ENCODE data around the gene SERPINA9.
"Not testable (repeated sequence)": the region's sequence is repeated elsewhere in the genome, so short reads cannot be mapped to it uniquely, and the experiment has no call there.

SERPINA9 gene, protein sequence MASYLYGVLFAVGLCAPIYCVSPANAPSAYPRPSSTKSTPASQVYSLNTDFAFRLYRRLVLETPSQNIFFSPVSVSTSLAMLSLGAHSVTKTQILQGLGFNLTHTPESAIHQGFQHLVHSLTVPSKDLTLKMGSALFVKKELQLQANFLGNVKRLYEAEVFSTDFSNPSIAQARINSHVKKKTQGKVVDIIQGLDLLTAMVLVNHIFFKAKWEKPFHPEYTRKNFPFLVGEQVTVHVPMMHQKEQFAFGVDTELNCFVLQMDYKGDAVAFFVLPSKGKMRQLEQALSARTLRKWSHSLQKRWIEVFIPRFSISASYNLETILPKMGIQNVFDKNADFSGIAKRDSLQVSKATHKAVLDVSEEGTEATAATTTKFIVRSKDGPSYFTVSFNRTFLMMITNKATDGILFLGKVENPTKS

DNA sequence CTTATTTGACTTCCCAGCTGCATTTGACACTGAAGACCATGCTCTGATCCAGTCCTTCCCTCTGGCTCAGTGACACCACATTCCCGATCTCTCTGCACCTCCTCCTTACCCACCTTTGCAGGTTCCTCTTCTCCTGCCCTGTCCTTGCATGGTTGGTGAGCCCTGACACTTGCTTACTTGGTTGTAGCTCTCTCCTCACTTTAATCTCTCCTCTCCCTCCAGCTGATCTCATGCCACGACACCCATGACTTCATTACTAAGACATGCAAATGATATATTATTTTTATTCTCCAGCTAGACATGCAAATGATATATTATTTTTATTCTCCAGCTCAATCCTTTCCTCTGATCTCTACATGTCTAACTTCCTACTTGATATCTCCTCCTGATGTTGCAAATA lies at the start of gene SERPINA9:
Gene SERPINA9 (minus strand): TSS at position 175 of the 400 bp plus-strand sequence. CDS start 6,357 bp downstream, outside the sequence.
- Mint-ChIP-seq H3K27ac (no peak within 1 kb of the TSS), H3K27me3 (peaks cover 6% of the 10 kb centered on the region), H3K4me3 (no peak within 1 kb of the TSS), H3K4me1 (ENCODE audit: low read depth) (no peaks in the 10 kb centered on the region), H3K36me3 (ENCODE audit: low read depth) (no peaks in the 10 kb centered on the region), H3K9me3 (peaks cover 10% of the 10 kb centered on the region)
- no peak for DNase-seq

- Mint-ChIP-seq H3K27me3 (peaks cover 21% of the 10 kb centered on the region), H3K4me1 (ENCODE audit: low read depth) (no peaks in the 10 kb centered on the region), H3K27ac (no peak overlapping the region)
Observed at GRCh38 chr14:94524093-94524492, 48.1 kb upstream of the SERPINA9 start.

GRCh38 chr14:94523265-94523664 lies 47.3 kb upstream of the SERPINA9 start:
- peaks cover 21% of the 10 kb centered on the region for H3K27me3 Mint-ChIP-seq
- H3K4me3 Mint-ChIP-seq, result no peak overlapping the region
- H3K27ac Mint-ChIP-seq, result no peak overlapping the region
- no peaks in the 10 kb centered on the region for H3K4me1 Mint-ChIP-seq (ENCODE audit: low read depth)
- no peak for DNase-seq
- peaks cover 9% of the 10 kb centered on the region for H3K9me3 Mint-ChIP-seq
- no peaks in the 10 kb centered on the region for H3K36me3 Mint-ChIP-seq (ENCODE audit: low read depth)

More at GRCh38 chr14:94524093-94524492, 48.1 kb upstream of the SERPINA9 start:
- H3K9me3 Mint-ChIP-seq, result peaks cover 5% of the 10 kb centered on the region
- DNase-seq, result no peak
- no peak overlapping the region for H3K4me3 Mint-ChIP-seq
- no peaks in the 10 kb centered on the region for H3K36me3 Mint-ChIP-seq (ENCODE audit: low read depth)

- Mint-ChIP-seq H3K36me3 (ENCODE audit: low read depth) (no peaks in the 10 kb centered on the region), H3K4me1 (ENCODE audit: low read depth) (no peaks in the 10 kb centered on the region), H3K4me3 (no peak overlapping the region), H3K27me3 (peaks cover 20% of the 10 kb centered on the region), H3K9me3 (peaks cover 9% of the 10 kb centered on the region), H3K27ac (no peak overlapping the region)
- DNase-seq, result no peak
Observed at GRCh38 chr14:94522115-94522724, 46.2 kb upstream of the SERPINA9 start.

- H3K4me1 Mint-ChIP-seq (ENCODE audit: low read depth), result no peaks in the 10 kb centered on the region
- H3K27ac Mint-ChIP-seq, result no peak overlapping the region
- no peaks in the 10 kb centered on the region for H3K36me3 Mint-ChIP-seq (ENCODE audit: low read depth)
Observed at GRCh38 chr14:94521375-94522114, 45.5 kb upstream of the SERPINA9 start.

GRCh38 chr14:94517641-94518257 lies 41.8 kb upstream of the SERPINA9 start:
- Mint-ChIP-seq H3K27me3 (no peaks in the 10 kb centered on the region), H3K36me3 (ENCODE audit: low read depth) (no peaks in the 10 kb centered on the region), H3K9me3 (peaks cover 9% of the 10 kb centered on the region), H3K4me1 (ENCODE audit: low read depth) (no peaks in the 10 kb centered on the region), H3K4me3 (no peak overlapping the region), H3K27ac (no peak overlapping the region)
- no peak for DNase-seq

More at GRCh38 chr14:94521375-94522114, 45.5 kb upstream of the SERPINA9 start:
- Mint-ChIP-seq H3K9me3 (peaks cover 9% of the 10 kb centered on the region), H3K4me3 (no peak overlapping the region), H3K27me3 (peaks cover 14% of the 10 kb centered on the region)
- no peak for DNase-seq

- Mint-ChIP-seq H3K4me3 (no peak overlapping the region), H3K9me3 (peaks cover 9% of the 10 kb centered on the region), H3K36me3 (ENCODE audit: low read depth) (no peaks in the 10 kb centered on the region), H3K27me3 (no peaks in the 10 kb centered on the region), H3K4me1 (ENCODE audit: low read depth) (no peaks in the 10 kb centered on the region), H3K27ac (no peak overlapping the region)
- no peak for DNase-seq
Observed at GRCh38 chr14:94517248-94517640, 41.2 kb upstream of the SERPINA9 start.

GRCh38 chr14:94515856-94516255 lies 39.9 kb upstream of the SERPINA9 start:
- DNase-seq, result no peak
- Mint-ChIP-seq H3K36me3 (ENCODE audit: low read depth) (no peaks in the 10 kb centered on the region), H3K9me3 (peaks cover 9% of the 10 kb centered on the region), H3K27me3 (no peaks in the 10 kb centered on the region), H3K4me3 (no peak overlapping the region), H3K27ac (no peak overlapping the region), H3K4me1 (ENCODE audit: low read depth) (no peaks in the 10 kb centered on the region)

DNA sequence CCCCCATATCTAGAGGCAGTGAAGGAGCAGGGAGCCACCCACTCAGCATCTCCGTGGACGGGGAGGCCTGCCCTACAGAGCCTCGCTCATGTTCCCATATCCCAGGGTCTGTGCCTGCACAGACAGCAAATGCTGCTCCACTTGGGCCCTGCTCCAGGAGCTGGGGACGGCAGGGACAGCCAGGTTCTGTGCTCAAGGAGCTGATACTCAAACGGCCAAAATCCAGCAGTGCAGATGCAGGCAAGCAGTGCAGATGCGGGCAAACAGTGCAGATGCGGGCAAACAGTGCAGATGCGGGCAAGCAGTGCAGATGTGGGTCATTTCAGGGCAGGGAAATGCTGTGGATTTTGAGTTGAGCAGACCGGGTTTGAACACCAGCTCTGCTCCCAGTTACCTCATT lies 39.4 kb upstream of the SERPINA9 start:
- no peak for DNase-seq
- Mint-ChIP-seq H3K27ac (no peak overlapping the region), H3K27me3 (no peaks in the 10 kb centered on the region), H3K4me3 (no peak overlapping the region), H3K4me1 (ENCODE audit: low read depth) (no peaks in the 10 kb centered on the region), H3K36me3 (ENCODE audit: low read depth) (no peaks in the 10 kb centered on the region), H3K9me3 (peaks cover 9% of the 10 kb centered on the region)

DNA sequence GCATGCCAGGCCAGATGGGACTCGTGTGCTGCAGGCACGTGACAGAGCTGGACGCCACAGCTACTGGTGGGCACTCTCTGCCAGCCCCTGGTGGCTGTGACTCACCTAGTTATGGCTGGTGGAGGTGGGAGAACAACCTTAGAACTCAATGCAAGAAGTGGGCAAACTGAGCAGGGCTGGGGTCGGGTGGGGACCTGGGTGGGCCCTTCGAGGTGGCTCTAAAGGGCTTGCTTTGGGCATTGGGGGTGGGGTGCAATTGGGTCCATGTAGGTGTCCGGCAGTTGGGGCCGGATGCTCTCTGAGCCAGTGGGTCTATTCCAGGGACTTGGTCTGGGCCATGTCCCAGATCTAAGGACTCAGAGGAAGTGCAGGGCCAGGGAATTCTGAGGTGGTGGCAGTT lies 38.4 kb upstream of the SERPINA9 start:
- Mint-ChIP-seq H3K36me3 (ENCODE audit: low read depth) (no peaks in the 10 kb centered on the region), H3K27me3 (no peaks in the 10 kb centered on the region), H3K27ac (no peak overlapping the region), H3K4me1 (ENCODE audit: low read depth) (no peaks in the 10 kb centered on the region), H3K9me3 (peaks cover 7% of the 10 kb centered on the region), H3K4me3 (no peak overlapping the region)
- no peak for DNase-seq

DNA sequence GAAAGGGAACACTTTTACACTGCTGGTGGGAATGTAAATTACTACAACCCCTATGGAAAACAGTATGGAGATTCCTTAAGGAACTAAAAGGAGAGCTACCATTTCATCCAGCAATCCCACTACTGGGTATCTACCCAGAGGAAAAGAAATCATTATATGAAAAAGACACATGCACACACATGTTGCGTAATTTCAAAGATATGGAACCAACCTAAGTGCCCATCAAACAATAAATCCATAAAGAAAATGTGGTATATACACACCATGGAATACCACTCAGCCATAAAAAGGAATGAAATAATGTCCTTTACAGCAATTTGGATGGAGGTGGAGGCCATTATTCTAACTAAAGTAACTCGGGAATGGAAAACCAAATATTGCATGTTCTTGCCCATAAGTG lies 34.5 kb upstream of the SERPINA9 start:
- H3K36me3 Mint-ChIP-seq (ENCODE audit: low read depth); DNase-seq; H3K27ac Mint-ChIP-seq; H3K27me3 Mint-ChIP-seq; H3K9me3 Mint-ChIP-seq; H3K4me3 Mint-ChIP-seq; H3K4me1 Mint-ChIP-seq (ENCODE audit: low read depth): not testable (repeated sequence)

DNA sequence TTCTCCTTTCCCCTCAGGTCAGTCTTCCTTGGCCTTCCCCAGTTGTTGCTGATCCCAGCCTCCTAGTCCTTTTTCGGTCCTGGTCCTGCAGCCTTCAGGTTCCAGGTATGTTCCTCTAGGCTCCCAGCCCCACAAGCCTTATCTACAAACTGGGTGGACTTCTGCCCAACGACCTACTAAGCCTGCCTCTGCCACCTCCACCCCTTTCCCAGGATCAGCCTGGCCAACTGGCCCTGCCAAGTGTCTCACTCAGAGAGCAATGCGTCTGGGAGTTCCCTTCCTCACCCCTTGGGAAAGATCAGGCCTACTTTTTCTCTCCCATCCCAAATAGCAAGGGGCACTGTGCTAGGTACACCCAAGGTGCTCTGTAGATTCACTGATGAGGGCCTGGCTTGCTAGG lies 33.4 kb upstream of the SERPINA9 start, which contains the start of gene SERPINA12:
Gene SERPINA12 (minus strand): TSS at position 114 of the 400 bp plus-strand sequence. CDS start 11,072 bp downstream, outside the sequence.
- Mint-ChIP-seq H3K4me1 (ENCODE audit: low read depth) (no peaks in the 10 kb centered on the region), H3K27ac (no peak within 1 kb of the TSS), H3K36me3 (ENCODE audit: low read depth) (no peaks in the 10 kb centered on the region), H3K27me3 (peaks cover 11% of the 10 kb centered on the region), H3K9me3 (no peaks in the 10 kb centered on the region), H3K4me3 (no peak within 1 kb of the TSS)
- DNase-seq, result no peak

DNA sequence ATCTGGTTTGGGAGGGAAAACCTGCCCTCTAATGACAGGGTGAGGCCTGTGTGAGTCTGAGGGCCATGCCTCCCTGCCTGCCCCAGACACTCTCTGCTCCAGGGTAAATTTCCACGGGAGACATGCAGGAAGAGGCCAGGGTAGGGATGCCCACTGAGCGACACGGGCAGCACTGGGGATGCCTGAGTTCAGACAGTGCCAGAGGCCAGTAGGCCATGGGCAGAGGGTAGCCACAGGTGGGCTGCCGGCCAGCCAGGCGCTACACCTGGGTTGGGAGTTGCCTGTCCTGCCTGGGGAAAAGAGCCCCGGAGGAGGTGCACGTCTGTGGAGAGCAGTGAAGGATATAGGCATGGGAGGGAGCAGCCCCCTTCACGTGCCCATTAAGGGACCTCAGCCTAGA lies 29.6 kb upstream of the SERPINA9 start:
- no peaks in the 10 kb centered on the region for H3K36me3 Mint-ChIP-seq (ENCODE audit: low read depth)
- no peaks in the 10 kb centered on the region for H3K9me3 Mint-ChIP-seq
- DNase-seq, result no peak
- no peak overlapping the region for H3K27ac Mint-ChIP-seq
- H3K27me3 Mint-ChIP-seq, result peaks cover 16% of the 10 kb centered on the region
- H3K4me1 Mint-ChIP-seq (ENCODE audit: low read depth), result no peaks in the 10 kb centered on the region
- no peak overlapping the region for H3K4me3 Mint-ChIP-seq

- Mint-ChIP-seq H3K27me3 (peaks cover 16% of the 10 kb centered on the region), H3K4me3 (no peak overlapping the region), H3K4me1 (ENCODE audit: low read depth) (no peaks in the 10 kb centered on the region), H3K36me3 (ENCODE audit: low read depth) (no peaks in the 10 kb centered on the region), H3K27ac (no peak overlapping the region), H3K9me3 (no peaks in the 10 kb centered on the region)
- no peak for DNase-seq
Observed at GRCh38 chr14:94505206-94505605, 29.2 kb upstream of the SERPINA9 start.
